Hepatocyte (in vitro differentiated cells): Measurements from ENCODE around the gene SOX8. TPM values are rescaled to one million over a fixed set of nuclear protein-coding genes. Genes with fewer than 3 reads are reported as not detected.

Experiments
- DNase-seq: peaks from one replicate; pipeline ENCODE4 v3.0.0-alpha.2; 2016; ENCODE audit warnings: low spot score
- H2AFZ ChIP-seq: fragments of 200-600 bp; sonication (generic); 2 replicates; pipeline ENCODE4 v1.6.0; 2016; ENCODE audit warnings: antibody characterized with exemption, mild to moderate bottlenecking
- H3K27ac ChIP-seq: fragments of 200-600 bp; sonication (generic); 2 replicates; pipeline ENCODE4 v1.5.1; 2016; ENCODE audit warnings: mild to moderate bottlenecking
- H3K27me3 ChIP-seq: fragments of 200-600 bp; sonication (generic); 2 replicates; pipeline ENCODE4 v1.6.1; 2016
- H3K36me3 ChIP-seq: fragments of 200-600 bp; sonication (generic); replicated peaks from 2 replicates; pipeline ENCODE4 v1.5.1; 2016; ENCODE audit warnings: low read depth; ENCODE audit not compliant: insufficient read depth
- H3K4me1 ChIP-seq: fragments of 200-600 bp; sonication (generic); 2 replicates; pipeline ENCODE4 v1.5.1; 2016; ENCODE audit warnings: mild to moderate bottlenecking, moderate library complexity; ENCODE audit not compliant: insufficient read depth
- H3K4me2 ChIP-seq: fragments of 200-600 bp; sonication (generic); 2 replicates; pipeline ENCODE4 v1.6.0; 2016
- H3K4me3 ChIP-seq: fragments of 200-600 bp; sonication (generic); 2 replicates; pipeline ENCODE4 v1.5.1; 2016; ENCODE audit warnings: mild to moderate bottlenecking
- H3K79me2 ChIP-seq: fragments of 200-600 bp; sonication (generic); 2 replicates; pipeline ENCODE4 v1.6.0; 2017; ENCODE audit warnings: mild to moderate bottlenecking
- H3K9me2 ChIP-seq: fragments of 200-600 bp; sonication (generic); replicated peaks from 2 replicates; pipeline ENCODE4 v1.6.0; 2017; ENCODE audit warnings: mild to moderate bottlenecking; ENCODE audit not compliant: insufficient read depth
- H3K9me3 ChIP-seq: fragments of 200-600 bp; sonication (generic); 2 replicates; pipeline ENCODE4 v1.5.1; 2016; ENCODE audit warnings: low read depth, mild to moderate bottlenecking
- H4K20me1 ChIP-seq: fragments of 200-600 bp; sonication (generic); 2 replicates; pipeline ENCODE4 v1.6.0; 2016; ENCODE audit warnings: mild to moderate bottlenecking; ENCODE audit not compliant: insufficient read depth, poor library complexity, severe bottlenecking
- CTCF ChIP-seq: fragments of 200-600 bp; sonication (generic); IDR thresholded peaks from 2 replicates; pipeline ENCODE4 v1.5.1; 2016; ENCODE audit warnings: antibody characterized with exemption, mild to moderate bottlenecking; ENCODE audit not compliant: poor library complexity
- EZH2 ChIP-seq: fragments of 200-600 bp; sonication (generic); IDR thresholded peaks from 2 replicates; pipeline ENCODE4 v1.6.1; 2016; ENCODE audit warnings: antibody characterized with exemption, mild to moderate bottlenecking, borderline replicate concordance
- EZH2phosphoT487 ChIP-seq: fragments of 200-600 bp; sonication (generic); IDR thresholded peaks from one replicate; pipeline ENCODE4 v1.6.1; 2018; ENCODE audit warnings: antibody characterized with exemption, mild to moderate bottlenecking, low read depth, moderate library complexity; ENCODE audit not compliant: unreplicated experiment, severe bottlenecking
- WGBS: methylation state at CpG from one replicate; pipeline ENCODE4 v1.1.6; 2016; ENCODE audit warnings: low lambda C conversion rate; ENCODE audit errors: missing lambda C conversion rate; 5-methylcytosine and 5-hydroxymethylcytosine counted together
- polyA plus RNA-seq: library from polyadenylated mRNA; unstranded; fragments of >200 nt; fragmentation: Nextera tagmentation; extraction: Ambion mirVana; gene quantifications from 2 replicates; pipeline ENCODE4 v1.2.1, GENCODE V29; 2016
- total RNA-seq: library from RNA; depleted of rRNA; stranded (reverse); fragments of >200 nt; gene quantifications from 2 replicates; pipeline ENCODE4 v1.2.3, GENCODE V29; 2014

The SOX8 gene
- total and polyA plus RNA-seq, 2 experiments from 2014 or later = 3.8 to 4.7 TPM

DNA sequence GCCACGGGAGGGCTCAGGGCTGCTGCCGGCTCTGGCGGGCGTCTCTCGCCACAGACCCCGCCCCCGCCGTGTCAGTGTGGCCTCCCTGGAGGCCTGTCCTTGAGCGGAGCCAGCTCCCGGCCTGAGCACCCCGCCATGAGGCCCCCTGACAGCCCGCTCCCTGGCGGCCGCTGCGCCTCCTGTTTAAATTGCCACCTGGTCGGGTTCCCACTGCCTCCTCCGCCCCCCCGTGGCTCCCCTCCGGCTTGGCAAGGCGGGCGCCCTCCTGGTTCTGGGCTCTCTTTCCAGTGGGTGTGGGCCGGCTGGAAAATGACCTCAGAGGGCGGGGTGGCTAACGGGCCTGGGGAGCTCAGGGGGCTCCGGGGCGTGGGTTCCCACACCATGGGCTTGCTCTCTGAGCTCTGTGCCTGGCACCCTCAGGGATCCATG, 48.9 kb downstream of the SOX8 start:
- Histone ChIP-seq H3K79me2 (no peaks in the 10 kb centered on the region), H3K9me2 (no peaks in the 10 kb centered on the region), H3K27ac (no peak overlapping the region), H3K36me3 (no peaks in the 10 kb centered on the region), H3K9me3 (no peaks in the 10 kb centered on the region), H3K4me3 (no peak overlapping the region), H3K4me1 (peaks cover 16% of the 10 kb centered on the region), H3K27me3 (no peaks in the 10 kb centered on the region), H2AFZ (no peak overlapping the region), H4K20me1 (no peaks in the 10 kb centered on the region), H3K4me2 (no peak overlapping the region)
- no peak for DNase-seq
- TF ChIP-seq EZH2phosphoT487 = no peak
- no peak for TF ChIP-seq CTCF
- TF ChIP-seq EZH2 = no peak
- 71% methylated on average over 6 of the region's 26 CpGs for WGBS

DNA sequence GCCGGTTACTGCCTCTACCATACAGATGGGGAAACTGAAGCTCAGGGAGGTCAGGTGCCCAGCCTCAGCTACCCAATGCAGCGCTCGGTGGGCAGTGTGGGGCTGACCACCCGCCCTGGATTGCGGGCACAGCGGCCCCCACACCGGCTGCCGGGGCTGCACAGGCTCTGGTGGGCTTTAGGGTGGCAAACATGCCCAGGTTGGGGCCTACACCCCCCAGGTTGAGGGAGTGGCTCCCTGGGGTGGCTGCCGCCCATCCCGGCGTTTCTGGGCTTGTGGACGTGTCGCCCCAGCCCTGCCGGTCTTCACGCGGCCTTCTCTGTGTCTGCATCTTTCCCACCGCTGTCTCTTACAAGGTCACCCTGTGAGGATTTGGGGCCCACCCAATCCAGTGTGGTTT, 50.1 kb downstream of the SOX8 start:
- no peaks in the 10 kb centered on the region for H4K20me1 ChIP-seq
- H2AFZ ChIP-seq = no peak overlapping the region
- DNase-seq = no peak
- H3K27me3 ChIP-seq = no peaks in the 10 kb centered on the region
- no peaks in the 10 kb centered on the region for H3K79me2 ChIP-seq
- H3K27ac ChIP-seq = no peak overlapping the region
- H3K4me1 ChIP-seq = peaks cover 24% of the 10 kb centered on the region
- no peaks in the 10 kb centered on the region for H3K9me3 ChIP-seq
- 97% methylated on average over 17 of the region's 17 CpGs for WGBS
- no peaks in the 10 kb centered on the region for H3K36me3 ChIP-seq
- H3K4me2 ChIP-seq = no peak overlapping the region
- H3K4me3 ChIP-seq = no peak overlapping the region
- TF ChIP-seq CTCF (no peak), EZH2phosphoT487 (no peak), EZH2 (no peak)
- H3K9me2 ChIP-seq = no peaks in the 10 kb centered on the region

- Histone ChIP-seq H3K27ac (no peak overlapping the region), H4K20me1 (no peaks in the 10 kb centered on the region), H3K27me3 (no peaks in the 10 kb centered on the region), H3K36me3 (no peaks in the 10 kb centered on the region), H3K79me2 (no peaks in the 10 kb centered on the region), H3K4me3 (no peak overlapping the region), H3K4me1 (peaks cover 33% of the 10 kb centered on the region), H3K9me3 (no peaks in the 10 kb centered on the region), H3K9me2 (no peaks in the 10 kb centered on the region), H3K4me2 (no peak overlapping the region), H2AFZ (no peak overlapping the region)
- TF ChIP-seq CTCF = no peak
- TF ChIP-seq EZH2 = no peak
- TF ChIP-seq EZH2phosphoT487 = no peak
- 96% methylated on average over 2 of the region's 2 CpGs for WGBS
- no peak for DNase-seq
These were observed 51.0 kb downstream of the SOX8 start for GRCh38 chr16:1032607-1033006.
